GM18858 (cell line): ENCODE results near the gene F11R.
"Not testable (repeated sequence)": the region's sequence is repeated elsewhere in the genome, so short reads cannot be mapped to it uniquely, and the experiment has no call there.

Experiments used
- ATAC-seq: cut with Tn5 transposase; IDR thresholded peaks from one replicate; pipeline ENCODE4 v1.9.1; 2021; ENCODE audit not compliant: unreplicated experiment

F11R gene

DNA sequence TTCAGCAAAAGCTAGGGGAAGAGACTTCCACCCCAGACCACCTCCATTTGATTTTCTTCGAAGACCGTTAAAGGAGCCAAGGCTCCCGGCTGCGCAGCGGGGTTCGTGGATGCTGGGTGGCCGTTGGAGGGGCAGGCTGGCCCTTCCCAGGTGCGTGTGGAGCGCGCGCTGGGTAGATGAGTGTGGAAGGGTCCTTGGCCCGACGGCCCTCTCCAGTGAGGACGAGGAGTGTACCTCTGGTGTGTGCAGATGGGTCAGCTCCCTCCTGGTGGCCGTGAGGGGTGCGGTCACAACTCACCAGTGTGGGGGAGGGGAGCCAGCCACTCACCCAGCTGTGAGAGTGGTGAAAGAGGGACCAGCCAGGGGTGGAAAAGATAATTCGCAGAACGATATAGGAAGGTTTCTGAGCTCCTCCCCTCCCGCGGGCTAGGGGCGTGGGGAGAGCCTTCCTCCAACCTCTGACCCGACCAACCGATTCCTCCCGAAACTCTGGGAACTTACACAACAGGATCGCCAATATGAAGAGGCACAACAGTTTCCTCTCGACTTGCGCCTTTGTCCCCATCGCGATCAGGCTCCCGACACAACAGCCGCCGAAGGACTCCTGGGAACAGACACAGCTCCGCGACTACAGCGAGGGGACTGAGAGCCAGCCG lies at the start of gene F11R:
Gene F11R, minus strand, starts transcription at position 644 of the 656 bp plus-strand sequence. Its CDS starts 79 bp downstream, at position 565.
- peak; percentile 25 for ATAC-seq

DNA sequence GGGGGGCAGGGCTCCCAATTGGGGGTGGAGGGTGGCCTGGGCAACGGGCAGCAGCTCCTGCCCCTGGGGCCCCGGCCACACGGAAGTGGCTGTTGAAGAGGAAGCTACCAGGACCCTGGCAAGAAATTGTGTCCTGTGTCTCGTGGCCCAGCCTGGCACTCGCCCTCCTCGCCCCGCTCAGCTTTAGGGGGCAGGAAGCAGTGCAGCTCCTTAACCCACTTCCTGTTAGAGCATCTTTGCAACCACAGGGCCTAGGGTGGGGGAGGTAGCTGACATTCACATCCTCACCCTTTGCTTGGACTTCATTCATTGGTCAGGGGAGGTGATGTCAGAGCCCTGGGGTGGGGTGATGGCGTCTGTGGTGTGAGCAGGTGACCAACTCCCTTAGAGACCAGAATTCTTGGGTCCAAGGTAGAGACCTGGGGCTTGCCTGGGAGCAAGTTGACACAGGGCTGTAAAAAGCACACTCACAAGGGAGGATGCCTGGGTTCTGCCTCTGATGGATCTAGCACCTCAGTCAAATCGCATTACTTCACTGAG lies 48.8 kb upstream of the F11R start, which contains the start of gene ARHGAP30:
Gene ARHGAP30, minus strand, starts transcription at position 161 of the 540 bp plus-strand sequence. CDS start 267 bp downstream, outside the sequence.
- peak; percentile 71 for ATAC-seq

DNA sequence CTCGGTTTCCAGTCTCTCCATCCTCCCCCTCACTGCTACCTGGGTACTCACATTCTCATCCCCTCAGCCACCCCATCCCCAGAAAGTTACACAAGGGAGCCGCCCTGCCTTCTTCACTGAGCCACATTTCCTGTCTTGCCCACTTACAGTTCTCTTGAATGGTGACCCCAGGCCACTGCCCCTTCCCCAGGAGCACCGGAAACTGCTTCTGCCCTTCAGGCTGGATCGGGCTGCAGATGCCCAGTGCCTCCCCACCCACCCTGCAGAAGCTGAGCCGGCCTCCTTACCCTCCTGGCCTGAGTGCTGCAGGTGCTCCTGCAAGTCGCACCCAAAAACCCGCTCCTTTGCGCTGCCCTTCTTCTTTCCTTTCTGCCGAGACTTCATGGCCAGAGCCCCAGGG lies 48.3 kb upstream of the F11R start:
- no peak for ATAC-seq

DNA sequence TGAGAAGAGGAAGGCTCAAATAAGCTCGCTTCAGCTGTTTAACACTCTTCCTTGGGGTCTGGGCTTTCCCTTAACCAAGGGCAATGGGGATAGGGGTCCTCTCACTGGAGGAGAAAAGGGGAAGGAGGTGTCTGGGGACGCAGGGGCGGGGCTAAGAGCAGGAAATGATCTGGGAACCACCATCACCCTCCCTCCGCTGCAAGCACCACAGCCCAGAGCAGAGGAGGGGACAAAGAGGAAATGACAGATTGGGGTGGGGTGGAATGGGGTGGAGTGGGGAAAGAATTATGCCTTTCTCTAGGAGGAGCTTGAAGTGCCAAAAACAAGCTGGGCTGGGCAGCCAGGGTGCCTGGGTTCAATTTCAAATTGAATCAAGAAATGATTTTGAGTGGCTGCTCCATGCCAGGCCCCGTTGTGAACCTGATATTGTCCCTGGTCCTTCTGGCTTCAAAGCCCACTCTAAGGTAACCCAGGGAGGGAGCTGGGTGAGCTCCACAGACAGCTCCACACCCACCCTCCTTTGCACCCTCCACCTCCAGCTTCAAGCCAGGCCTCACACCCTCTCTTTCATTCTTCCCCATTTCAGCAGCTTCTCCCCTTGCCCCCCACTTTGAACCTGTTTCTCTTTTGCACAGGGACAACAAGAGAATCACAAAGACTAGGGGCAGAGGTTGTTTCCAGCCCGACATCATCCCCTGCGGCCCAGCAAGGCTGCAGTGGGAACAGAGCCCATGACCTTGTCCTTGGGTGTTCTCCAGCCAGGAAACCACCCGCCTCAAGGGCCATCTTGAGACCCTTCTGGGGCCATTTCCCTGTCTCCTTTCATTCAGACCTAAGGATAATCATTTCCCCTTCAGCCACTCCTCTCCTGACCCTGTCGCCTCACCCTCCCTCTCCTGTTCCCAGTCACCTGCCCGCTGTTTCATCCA lies 47.6 kb upstream of the F11R start:
- peak; percentile 42 for ATAC-seq

DNA sequence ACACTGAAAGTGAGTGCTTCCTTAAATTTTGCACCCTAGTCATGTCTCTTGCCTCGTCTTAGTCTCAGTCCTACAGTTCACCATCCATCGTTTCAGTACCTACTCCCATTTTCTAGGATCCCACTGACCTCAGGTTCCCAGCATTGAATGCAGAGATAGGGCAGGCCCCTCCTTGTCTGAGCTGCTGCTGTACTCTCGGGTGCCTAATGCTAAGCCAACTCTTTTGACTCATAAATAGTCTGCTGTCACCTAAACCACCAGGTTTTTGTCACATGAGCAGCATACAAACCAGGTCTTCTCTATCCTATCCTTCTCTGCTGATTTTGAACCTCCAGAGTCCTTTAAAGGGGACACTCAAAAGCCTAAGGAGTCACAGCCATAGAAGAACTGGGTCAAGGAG lies 45.7 kb upstream of the F11R start:
- no peak for ATAC-seq

DNA sequence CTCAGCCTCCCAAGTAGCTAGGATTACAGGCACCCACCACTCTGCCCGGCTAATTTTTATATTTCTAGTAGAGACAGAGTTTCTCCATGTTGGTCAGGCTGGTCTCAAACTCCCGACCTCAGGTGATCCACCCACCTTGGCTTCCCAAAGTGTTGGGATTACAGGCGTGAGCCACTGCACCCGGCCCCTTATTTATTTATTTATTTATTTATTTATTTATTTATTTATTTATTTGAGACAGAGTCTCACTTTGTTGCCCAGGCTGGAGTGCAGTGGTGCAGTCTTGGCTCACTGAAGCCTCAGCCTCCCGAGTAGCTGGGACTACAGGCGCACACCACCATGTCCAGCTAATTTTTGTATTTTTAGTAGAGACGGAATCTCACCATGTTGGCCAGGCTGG lies 44.7 kb upstream of the F11R start:
- ATAC-seq: not testable (repeated sequence)

DNA sequence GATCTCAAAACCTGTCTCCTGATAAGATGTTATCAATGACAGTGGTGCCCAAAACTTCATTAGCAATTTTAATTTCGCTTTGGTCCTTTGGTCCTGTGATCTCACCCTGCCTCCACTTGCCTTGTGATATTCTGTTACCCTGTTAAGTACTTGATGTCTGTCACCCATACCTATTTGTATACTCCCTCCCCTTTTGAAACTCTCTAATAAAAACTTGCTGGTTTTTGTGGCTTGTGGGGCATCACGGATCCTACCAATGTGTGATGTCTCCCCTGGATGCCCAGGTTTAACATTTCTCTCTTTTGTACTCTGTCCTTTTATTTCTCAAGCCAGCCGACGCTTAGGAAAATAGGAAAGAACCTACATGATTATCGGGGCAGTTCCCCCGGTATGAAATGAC lies 43.0 kb upstream of the F11R start:
- not testable (repeated sequence) for ATAC-seq

DNA sequence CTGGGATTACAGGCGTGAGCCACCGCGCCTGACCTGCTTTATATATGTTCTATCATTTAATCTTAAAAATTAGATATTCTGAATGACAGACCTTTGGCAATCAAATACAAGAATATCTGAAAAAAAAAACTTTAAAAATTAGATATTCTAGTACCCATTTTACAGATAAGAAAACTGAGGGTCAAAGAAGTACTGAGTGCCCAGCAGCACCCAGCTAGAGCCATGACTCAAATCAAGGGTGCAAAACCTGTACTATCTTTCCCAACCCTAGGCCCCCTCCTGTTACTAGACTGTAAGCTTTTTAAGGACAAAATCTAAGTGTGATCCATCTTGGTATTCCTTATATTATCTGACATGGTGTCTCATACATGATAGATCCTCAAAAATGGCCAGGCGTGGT lies 40.5 kb upstream of the F11R start:
- no peak for ATAC-seq

DNA sequence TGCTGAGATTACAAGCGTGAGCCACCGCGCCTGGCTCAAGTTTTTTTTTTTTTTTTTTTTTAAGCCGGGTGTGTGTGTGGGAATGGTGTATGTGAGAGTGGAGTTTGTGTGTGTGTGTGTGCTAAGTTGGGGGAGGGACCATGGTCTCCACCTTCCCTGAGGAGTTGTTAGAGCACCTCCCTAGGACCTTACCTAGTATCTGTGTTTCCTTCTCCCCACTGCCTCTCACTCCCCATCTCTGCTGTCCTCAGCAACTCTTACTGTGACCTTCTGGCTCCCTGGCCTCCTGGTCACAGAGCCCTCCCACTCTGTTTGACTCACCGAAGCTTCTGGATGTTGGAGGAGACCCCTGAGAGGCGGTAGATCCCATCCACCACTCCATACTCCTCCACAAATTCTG lies 38.3 kb upstream of the F11R start:
- no peak for ATAC-seq

DNA sequence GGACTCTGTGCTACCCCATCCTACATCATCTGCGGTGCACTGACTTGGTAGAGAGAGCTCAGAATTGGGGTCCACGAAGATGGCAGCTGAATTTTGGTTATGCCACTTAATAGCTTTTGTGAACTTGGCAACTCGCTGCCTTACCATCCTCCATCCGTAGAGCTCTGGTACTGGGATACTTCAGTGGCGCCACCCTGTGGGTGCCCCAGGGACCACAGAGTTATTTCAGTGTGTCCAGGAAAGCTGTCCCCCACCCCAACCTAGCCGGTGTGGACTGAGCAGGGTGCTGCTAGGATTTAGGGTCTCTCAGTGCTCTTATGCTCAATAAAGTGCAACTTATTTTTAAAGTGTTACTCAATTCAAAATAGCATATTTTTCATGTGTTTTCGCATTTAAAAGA lies 33.9 kb upstream of the F11R start:
- no peak for ATAC-seq

DNA sequence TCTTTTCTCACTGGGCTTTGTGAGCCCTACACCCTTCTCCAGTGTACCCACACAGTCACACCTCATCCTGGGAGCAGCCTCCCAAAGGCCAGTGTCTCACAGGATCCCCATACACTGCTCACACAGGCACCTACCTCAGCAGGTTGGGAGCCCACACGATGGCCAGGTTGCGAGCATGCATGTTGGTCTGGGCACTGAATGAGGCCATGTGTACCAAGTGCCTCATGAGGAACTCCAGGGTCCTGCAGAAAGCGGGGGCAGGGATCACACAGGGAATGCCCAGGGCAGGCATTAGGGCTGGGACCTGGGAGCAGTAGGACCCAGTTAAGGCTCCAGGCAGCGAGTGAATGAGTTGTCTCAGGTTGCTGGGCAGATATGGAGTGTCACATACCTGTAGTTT lies 33.3 kb upstream of the F11R start:
- no peak for ATAC-seq

DNA sequence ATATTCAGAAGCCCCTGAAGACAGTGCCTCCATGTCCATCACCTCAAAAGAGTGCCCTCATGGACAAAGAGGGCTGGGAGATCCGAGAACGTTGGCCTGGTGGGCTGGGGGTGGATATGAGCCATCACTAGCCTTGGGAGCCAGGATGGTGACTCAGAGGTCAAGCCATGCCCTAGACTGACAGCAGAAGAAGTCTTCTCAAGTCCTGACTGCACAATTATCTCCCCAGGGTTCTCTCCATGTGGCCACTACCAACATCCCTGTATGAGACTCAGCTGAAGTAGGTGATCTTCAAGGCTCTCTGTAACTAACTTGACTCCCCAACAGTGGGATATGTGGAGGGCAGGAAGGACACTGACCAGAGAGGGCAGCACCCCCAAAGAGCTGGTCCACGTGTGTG lies 31.9 kb upstream of the F11R start:
- no peak for ATAC-seq

DNA sequence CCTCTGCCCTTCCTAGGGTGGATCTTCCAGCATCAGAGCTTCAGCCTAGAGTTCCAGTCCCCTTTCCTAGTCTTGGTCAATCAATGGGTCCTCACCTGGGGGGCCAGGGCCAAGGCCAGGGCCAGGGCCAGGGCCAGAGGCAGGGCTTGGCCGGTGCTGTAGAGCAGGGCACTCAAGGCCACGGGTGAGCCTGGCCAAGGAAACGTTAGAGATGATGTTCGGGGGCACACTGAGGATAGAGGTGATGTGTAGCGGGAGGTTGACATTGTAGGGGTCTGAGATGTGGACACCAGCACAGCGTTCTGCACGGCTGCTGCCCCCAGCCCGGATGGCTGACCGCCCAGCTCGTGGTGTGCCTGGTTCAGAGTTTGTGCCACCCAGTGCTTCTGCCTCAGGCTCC lies 30.3 kb upstream of the F11R start:
- ATAC-seq: no peak

DNA sequence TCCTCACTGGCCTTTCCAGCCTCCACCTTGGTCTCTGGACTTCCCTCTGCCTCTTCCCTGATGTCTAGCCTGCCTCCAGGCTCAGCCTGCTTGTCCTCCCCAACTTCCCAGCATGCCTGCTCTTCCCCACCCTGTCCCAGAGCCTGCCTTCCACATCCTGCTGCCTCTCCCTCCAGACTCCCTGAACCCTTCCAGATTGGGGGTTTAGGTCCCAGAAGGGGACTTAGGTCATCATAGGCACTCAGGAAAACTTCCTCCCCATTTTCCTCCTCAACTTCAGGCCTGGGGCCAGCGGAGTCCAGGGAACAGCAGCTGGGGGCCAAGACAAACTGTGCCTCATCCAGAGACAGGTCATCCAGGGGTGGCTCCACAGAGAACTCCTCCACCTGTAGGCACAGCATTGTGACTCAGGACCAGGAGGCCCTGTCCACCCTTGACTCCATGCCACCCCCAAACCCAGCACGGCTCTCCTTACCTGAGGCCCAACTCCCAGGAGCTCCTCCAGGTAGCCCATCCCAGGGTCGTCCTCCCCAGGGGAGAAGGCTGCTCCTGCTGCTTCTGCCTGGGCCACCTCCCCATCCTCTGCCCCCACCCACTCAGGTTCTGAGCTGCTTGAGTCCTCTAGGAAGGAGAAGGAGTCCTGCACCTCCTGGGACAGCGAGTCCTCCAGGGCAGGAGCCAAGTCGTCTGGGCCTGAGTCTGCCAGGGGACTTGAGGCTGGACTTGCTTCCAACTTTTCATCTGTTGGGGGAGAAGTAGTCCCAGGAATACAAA lies 28.2 kb upstream of the F11R start:
- no peak for ATAC-seq

DNA sequence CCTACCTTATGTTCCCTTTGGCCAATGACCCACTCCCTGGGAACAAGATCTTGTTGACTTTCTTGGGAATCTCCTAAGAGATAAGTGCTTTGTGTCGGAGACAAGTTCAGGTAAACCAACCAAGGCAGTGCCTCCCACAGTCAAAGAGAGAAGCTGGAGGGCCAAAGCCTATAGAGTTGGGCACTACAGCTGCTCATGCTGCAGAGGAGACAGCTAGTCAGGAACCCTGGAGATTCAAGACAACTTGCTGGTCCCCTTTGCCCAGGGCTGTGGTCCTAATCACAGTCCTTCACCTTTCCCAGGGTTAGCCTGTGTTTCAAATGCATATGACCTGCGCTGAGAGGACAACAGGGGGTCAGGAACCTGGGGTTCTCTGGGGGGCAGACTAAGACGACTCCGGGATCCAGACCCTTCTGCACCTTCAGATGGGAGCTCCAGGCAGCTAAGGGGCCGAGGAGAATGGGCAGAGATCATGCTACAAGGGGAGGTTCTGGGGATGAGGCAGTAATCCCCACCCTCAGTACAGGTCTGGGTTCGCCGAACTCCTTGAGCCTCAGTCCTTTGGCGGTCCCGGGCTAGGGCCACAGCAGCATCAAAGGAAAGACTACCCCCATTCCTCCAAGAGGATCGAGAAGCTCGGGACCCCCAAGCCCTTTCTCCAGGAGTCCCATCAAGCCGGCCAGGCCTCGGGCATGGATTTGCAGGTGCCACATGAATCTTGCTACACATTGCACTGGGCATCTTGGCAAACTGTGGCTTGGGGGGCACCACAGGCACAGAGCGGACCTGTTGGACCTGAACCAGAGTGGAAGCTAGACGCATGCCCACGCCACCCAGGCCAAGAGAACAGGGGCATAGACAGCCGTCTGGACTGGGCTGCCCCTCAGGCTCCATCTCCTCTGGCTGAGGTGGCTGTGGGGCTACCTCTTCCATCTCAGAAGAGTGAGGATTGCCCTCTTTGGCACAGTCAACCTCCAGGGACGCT lies 26.8 kb upstream of the F11R start:
- no peak for ATAC-seq

DNA sequence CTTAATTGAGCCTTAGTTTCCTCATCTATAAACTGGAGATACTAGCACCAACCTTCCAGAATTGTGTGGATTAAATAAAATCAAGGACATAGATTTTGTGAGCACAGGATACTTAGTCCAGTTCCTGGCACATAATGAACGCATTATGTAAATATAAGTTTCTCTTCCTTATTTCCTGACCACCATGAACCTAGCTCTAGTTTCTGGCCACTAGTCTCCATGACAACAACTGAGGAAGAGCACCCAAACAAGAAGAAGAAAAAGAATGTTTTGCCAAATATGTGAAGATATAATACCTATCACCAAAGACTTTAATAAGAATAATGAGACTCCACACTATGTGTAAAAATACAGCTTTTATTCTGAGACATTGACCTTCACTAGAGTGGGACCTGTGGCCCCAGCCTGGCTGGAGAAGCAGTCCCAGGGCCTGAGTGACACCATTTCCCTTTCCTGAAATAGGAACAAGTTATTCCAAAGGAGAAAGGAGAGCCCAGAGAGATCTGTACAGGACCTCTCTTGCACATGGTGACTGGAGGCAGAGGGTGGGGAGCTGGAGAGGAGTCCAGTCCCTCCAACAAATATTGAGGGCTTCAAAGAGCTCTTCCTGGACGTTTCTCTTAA lies 25.8 kb upstream of the F11R start:
- peak; percentile 42 for ATAC-seq

DNA sequence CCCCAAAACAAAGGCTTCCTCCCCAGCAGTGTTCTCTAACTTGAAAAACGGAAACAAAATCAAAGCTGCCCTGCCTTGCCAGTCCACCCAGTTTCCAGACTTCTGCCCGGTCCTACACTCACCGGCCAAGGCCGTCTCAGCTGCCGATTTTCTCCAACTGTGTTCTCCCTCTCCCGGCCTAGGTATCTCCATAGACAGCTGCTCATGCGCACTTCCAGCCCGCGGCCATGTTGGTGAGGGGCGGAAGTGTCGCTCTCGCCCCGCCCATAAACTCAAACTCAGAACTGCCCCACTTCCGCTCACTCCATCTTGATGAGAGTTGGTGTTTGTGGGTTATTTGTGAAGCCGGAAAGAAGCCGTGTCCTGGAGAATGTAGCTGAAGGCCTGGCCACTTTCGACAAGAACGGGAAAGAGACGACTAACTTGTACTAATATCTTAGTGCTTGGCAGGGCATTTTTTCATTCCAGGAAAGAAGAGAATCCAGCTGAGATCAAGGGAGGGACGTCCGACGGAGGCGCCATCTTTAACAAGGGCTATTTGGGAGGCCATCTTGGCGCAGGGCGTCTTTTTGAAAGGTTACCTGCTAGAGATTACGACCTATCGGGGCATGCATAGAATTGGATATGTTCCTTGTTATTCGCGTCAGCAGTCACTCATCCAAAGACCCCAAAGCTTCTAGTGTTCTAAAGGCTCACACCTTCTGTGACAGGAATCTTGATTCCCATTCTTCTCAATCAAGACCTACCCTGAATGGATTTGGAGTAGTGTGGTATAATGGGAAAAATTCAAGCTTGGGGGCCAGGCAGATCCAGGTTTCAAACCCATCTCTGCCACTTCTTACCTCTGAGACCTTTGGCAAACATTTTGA lies 25.0 kb upstream of the F11R start, which contains the start of gene USF1:
Gene USF1, minus strand, starts transcription at position 242 of the 869 bp plus-strand sequence. CDS start 2,702 bp downstream, outside the sequence.
- peak; percentile 34 for ATAC-seq
